Liver (tissue), 3 donors: Measurements from ENCODE around the gene CAB39.

Source experiments
- CTCF ChIP-seq: fragments of 150-350 bp; IDR thresholded peaks from 2 replicates; pipeline ENCODE4 v1.5.1; 2017; ENCODE audit warnings: improper control_type of control experiment, low read depth, low read length; ENCODE audit not compliant: missing input control
- EGR1 ChIP-seq, 2 donors: IDR thresholded peaks; 2 replicates each; pipeline ENCODE4 v1.6.1; 2016 to 2018; ENCODE audit warnings: antibody characterized with exemption in 2 of 2, low read depth in 2 of 2
- GABPA ChIP-seq, 2 donors: IDR thresholded peaks in 1 of 2; conservative IDR thresholded peaks in 1 of 2; 2 replicates each; pipeline ENCODE4 v1.6.1; 2016; ENCODE audit warnings: antibody characterized with exemption in 2 of 2, mild to moderate bottlenecking in 1 of 2, moderate library complexity in 1 of 2
- HNF4A ChIP-seq, 2 donors: conservative IDR thresholded peaks; 2 replicates each; pipeline ENCODE4 v1.6.1; 2016; ENCODE audit warnings: antibody characterized with exemption in 2 of 2, mild to moderate bottlenecking in 2 of 2
- REST ChIP-seq: IDR thresholded peaks from 2 replicates; pipeline ENCODE4 v1.6.1; 2016; ENCODE audit warnings: antibody characterized with exemption, mild to moderate bottlenecking
- TAF1 ChIP-seq: conservative IDR thresholded peaks from 2 replicates; pipeline ENCODE4 v1.6.1; 2016; ENCODE audit warnings: antibody characterized with exemption, mild to moderate bottlenecking
- donor health status: healthy.
- donor health status: healthy.

- TF ChIP-seq REST (no peak), CTCF (no peak), GABPA (IDR thresholded peaks at IDR 0.05 in 1 of 2, conservative IDR thresholded peaks at IDR 0.05 in 1 of 2) (no peak), EGR1 (IDR thresholded peaks at IDR 0.05; ENCODE audit: low read depth in 2 of 2) (no peak), TAF1 (no peak), HNF4A (conservative IDR thresholded peaks at IDR 0.05) (no peak)
These were observed 48.5 kb upstream of the CAB39 start for GRCh38 chr2:230664128-230664527.
